Neural progenitor cell (in vitro differentiated cells): Measurements from ENCODE around the gene CYBA. TPM values are rescaled to one million over a fixed set of nuclear protein-coding genes. Genes with fewer than 3 reads are reported as not detected.

Experiments used
- DNase-seq: peaks from one replicate; pipeline ENCODE4 v3.0.0-alpha.2; 2016; ENCODE audit warnings: low spot score
- H2AFZ ChIP-seq: fragments of 200-600 bp; sonication (generic); replicated peaks from 2 replicates; pipeline ENCODE4 v1.6.1; 2016; ENCODE audit warnings: antibody characterized with exemption
- H3F3A ChIP-seq: fragments of 200-600 bp; sonication (generic); 2 replicates; pipeline ENCODE4 v1.6.1; 2016; ENCODE audit warnings: antibody characterized with exemption, low read depth
- H3K27ac ChIP-seq: fragments of 200-600 bp; sonication (generic); 2 replicates; pipeline ENCODE4 v1.5.1; 2016; ENCODE audit warnings: mild to moderate bottlenecking
- H3K27me3 ChIP-seq: fragments of 200-600 bp; sonication (generic); 2 replicates; pipeline ENCODE4 v1.6.1; 2016; ENCODE audit warnings: mild to moderate bottlenecking, moderate library complexity
- H3K36me3 ChIP-seq: fragments of 200-600 bp; sonication (generic); 2 replicates; pipeline ENCODE4 v1.5.1; 2016
- H3K4me1 ChIP-seq: fragments of 200-600 bp; sonication (generic); 2 replicates; pipeline ENCODE4 v1.6.1; 2016; ENCODE audit warnings: mixed run types
- H3K4me2 ChIP-seq: fragments of 200-600 bp; sonication (generic); 2 replicates; pipeline ENCODE4 v1.6.1; 2016
- H3K4me3 ChIP-seq: fragments of 200-600 bp; sonication (generic); 2 replicates; pipeline ENCODE4 v1.5.1; 2016
- H3K79me2 ChIP-seq: fragments of 200-600 bp; sonication (generic); 2 replicates; pipeline ENCODE4 v1.6.1; 2016; ENCODE audit warnings: low read depth
- H3K9ac ChIP-seq: fragments of 200-600 bp; sonication (generic); 2 replicates; pipeline ENCODE4 v1.6.1; 2016
- H3K9me3 ChIP-seq: fragments of 200-600 bp; sonication (generic); 2 replicates; pipeline ENCODE4 v1.5.1; 2016; ENCODE audit warnings: low read depth
- H4K20me1 ChIP-seq: fragments of 200-600 bp; sonication (generic); 2 replicates; pipeline ENCODE4 v1.6.1; 2016; ENCODE audit warnings: low read depth
- H3K27ac Mint-ChIP-seq: 3 replicates; pipeline ENCODE4 v1.8.0; 2021; ENCODE audit warnings: mixed read lengths
- H3K27me3 Mint-ChIP-seq: 2 replicates; pipeline ENCODE4 v1.8.0; 2022; ENCODE audit warnings: low read depth, mild to moderate bottlenecking, inconsistent platforms, moderate library complexity, mixed read lengths; ENCODE audit not compliant: insufficient read depth
- H3K36me3 Mint-ChIP-seq: 3 replicates; pipeline ENCODE4 v1.8.0; 2021; ENCODE audit warnings: mixed read lengths
- H3K4me1 Mint-ChIP-seq: 3 replicates; pipeline ENCODE4 v1.8.0; 2021; ENCODE audit warnings: mixed read lengths
- H3K4me3 Mint-ChIP-seq: 3 replicates; pipeline ENCODE4 v1.8.0; 2021; ENCODE audit warnings: mild to moderate bottlenecking, moderate library complexity, mixed read lengths
- H3K9me3 Mint-ChIP-seq: 3 replicates; pipeline ENCODE4 v1.8.0; 2020; ENCODE audit warnings: mixed read lengths
- EZH2 ChIP-seq: fragments of 200-600 bp; sonication (generic); IDR thresholded peaks from 2 replicates; pipeline ENCODE4 v1.6.1; 2017; ENCODE audit warnings: antibody characterized with exemption, mild to moderate bottlenecking, moderate library complexity
- EZH2phosphoT487 ChIP-seq: fragments of 200-600 bp; sonication (generic); IDR thresholded peaks from 2 replicates; pipeline ENCODE4 v1.6.1; 2017; ENCODE audit warnings: antibody characterized with exemption
- total RNA-seq: library from RNA; depleted of rRNA; stranded (reverse); fragments of >200 nt; gene quantifications from 2 replicates; pipeline ENCODE4 v1.2.3, GENCODE V29; 2015; ENCODE audit warnings: low replicate concordance
- TF ChIP-seq, protein P1 (sequence below): fragments of 200-600 bp; sonication (generic); IDR thresholded peaks from 2 replicates; pipeline ENCODE4 v1.5.1; 2017; ENCODE audit warnings: antibody characterized with exemption, mild to moderate bottlenecking

CYBA gene
- total RNA-seq, 1 donor from 2014 or later: 29.9 TPM

DNA sequence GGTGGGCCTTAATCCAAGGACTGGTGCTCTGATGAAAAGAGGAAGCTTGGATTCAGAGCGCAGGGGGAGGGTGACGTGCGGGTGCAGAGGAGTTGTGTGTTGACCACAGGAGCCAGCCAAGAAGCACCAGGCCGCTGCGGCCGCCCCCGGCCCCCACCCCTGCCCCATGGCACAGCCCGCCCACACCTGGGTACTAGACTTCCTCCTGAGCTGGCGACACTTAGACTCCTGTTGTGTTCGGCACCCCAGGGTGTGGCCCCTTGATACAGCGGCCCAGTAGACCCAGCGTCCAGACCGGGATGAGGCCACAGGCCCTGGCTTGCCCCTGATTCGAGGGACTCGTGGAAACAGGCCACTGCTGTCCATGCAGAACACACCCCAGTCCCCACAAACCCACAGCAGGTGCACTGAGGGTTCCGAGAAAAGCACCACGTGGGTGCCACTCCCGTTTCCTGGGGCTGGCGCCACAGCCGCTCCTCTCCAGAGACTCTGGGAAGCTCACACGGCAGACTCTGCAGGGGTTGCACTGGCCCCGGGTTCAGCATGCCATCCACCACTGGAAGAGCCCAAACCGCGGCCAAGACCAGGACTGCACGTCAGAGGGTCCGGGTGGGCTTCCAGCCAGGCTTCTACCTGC, 41.2 kb upstream of the CYBA start:
- Histone ChIP-seq H3K9ac (no peak overlapping the region), H2AFZ (no peak overlapping the region), H3K27ac (no peak overlapping the region), H3F3A (peaks cover 5% of the 10 kb centered on the region), H3K4me3 (no peak overlapping the region), H3K4me2 (no peak overlapping the region), H3K4me1 (peaks cover 3% of the 10 kb centered on the region), H3K79me2 (no peaks in the 10 kb centered on the region), H3K36me3 (no peaks in the 10 kb centered on the region), H4K20me1 (peaks cover 3% of the 10 kb centered on the region), H3K27me3 (peaks cover 24% of the 10 kb centered on the region), H3K9me3 (no peaks in the 10 kb centered on the region)
- H3K27me3 Mint-ChIP-seq: peaks cover 18% of the 10 kb centered on the region
- DNase-seq: no peak
- H3K27ac Mint-ChIP-seq: no peak overlapping the region
- H3K4me1 Mint-ChIP-seq: no peaks in the 10 kb centered on the region
- H3K4me3 Mint-ChIP-seq: no peak overlapping the region
- no peaks in the 10 kb centered on the region for H3K9me3 Mint-ChIP-seq
- TF ChIP-seq, protein P1, sequence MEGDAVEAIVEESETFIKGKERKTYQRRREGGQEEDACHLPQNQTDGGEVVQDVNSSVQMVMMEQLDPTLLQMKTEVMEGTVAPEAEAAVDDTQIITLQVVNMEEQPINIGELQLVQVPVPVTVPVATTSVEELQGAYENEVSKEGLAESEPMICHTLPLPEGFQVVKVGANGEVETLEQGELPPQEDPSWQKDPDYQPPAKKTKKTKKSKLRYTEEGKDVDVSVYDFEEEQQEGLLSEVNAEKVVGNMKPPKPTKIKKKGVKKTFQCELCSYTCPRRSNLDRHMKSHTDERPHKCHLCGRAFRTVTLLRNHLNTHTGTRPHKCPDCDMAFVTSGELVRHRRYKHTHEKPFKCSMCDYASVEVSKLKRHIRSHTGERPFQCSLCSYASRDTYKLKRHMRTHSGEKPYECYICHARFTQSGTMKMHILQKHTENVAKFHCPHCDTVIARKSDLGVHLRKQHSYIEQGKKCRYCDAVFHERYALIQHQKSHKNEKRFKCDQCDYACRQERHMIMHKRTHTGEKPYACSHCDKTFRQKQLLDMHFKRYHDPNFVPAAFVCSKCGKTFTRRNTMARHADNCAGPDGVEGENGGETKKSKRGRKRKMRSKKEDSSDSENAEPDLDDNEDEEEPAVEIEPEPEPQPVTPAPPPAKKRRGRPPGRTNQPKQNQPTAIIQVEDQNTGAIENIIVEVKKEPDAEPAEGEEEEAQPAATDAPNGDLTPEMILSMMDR: no peak
- TF ChIP-seq EZH2: no peak
- TF ChIP-seq EZH2phosphoT487: no peak
- H3K36me3 Mint-ChIP-seq: no peaks in the 10 kb centered on the region

DNA sequence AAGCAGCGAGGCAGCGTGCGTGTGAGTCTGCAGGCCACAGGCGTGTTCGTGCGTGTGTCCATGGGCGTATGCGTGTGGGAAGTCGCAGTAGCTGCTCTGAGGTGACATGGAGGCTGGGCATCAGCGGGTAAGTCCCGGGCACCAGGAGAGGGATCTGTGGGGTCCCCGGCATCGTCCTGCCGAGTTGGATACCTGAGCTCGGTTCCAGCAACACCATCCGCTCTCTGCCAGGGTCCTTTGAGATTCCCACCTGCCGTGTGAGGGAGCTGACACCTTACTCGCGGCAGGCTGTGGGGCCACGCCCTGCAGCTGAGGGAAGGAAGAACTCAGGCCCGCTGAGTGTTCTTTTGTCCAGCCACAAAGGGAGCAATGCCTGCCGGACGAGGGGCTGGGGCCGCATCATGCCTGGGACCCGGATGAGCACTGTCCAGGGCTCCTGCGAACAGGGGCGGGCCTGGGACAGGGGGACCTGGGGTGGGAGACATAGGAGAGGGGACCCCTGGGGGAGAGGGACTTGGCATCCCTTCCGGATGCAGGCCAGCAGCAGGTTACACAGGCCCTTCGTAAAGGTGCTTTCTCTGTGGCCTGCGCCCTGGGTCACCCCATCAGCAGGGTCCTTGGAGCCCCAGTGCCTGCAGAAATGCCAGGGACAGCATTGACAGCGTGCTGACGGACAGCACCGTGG, 40.4 kb upstream of the CYBA start:
- Mint-ChIP-seq H3K4me3 (no peak overlapping the region), H3K36me3 (no peaks in the 10 kb centered on the region), H3K4me1 (no peaks in the 10 kb centered on the region), H3K9me3 (no peaks in the 10 kb centered on the region), H3K27me3 (peaks cover 23% of the 10 kb centered on the region), H3K27ac (peak overlapping the region; percentile 65)
- TF ChIP-seq, protein P1: no peak
- TF ChIP-seq EZH2phosphoT487: no peak
- TF ChIP-seq EZH2: no peak
- Histone ChIP-seq H3K9ac (no peak overlapping the region), H3F3A (peaks cover 10% of the 10 kb centered on the region), H3K4me2 (no peak overlapping the region), H3K27ac (no peak overlapping the region), H3K36me3 (no peaks in the 10 kb centered on the region), H3K79me2 (no peaks in the 10 kb centered on the region), H3K4me3 (no peak overlapping the region), H3K27me3 (peaks cover 31% of the 10 kb centered on the region), H2AFZ (no peak overlapping the region), H3K9me3 (no peaks in the 10 kb centered on the region), H3K4me1 (peaks cover 8% of the 10 kb centered on the region), H4K20me1 (peaks cover 7% of the 10 kb centered on the region)
- DNase-seq: no peak

DNA sequence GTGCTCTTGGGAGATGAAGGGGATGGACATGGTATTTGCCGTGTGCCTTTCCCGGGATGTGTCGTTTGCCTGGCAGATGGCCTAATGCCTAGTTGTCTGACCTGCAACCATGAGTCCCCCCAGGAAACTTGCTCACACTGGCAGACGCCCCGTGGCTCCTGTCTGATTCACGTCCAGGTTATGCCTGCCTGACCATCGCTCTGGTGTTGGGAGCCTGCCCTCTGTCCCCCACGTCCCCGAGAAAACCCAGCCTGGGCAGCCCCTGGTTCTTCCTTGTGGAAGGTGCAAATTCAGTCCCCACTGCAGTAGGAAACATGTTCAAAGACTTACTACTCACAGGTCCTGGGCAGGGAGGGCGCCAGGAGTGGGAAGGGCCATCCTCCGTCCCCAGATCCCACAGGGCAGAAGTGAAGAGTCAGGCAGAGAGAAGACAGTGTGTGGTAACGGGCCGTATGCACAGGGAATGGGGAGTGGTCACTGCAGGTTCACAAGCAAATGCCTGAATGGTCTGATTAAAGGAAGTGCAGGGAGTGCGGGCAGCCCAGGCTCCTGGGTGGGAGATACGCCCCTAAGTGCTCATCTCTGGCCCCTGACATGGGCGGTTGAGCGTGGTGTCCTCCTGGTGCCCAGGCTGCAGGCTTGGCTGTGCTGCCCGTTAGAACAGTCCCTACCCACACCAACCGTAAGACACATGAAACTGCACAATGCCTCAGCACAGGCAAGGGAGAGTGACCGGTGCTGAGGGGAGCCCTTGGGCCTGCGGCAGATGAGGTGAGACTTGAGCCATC, 39.7 kb upstream of the CYBA start:
- Mint-ChIP-seq H3K36me3 (no peaks in the 10 kb centered on the region), H3K27ac (peak overlapping the region; percentile 65), H3K4me1 (no peaks in the 10 kb centered on the region), H3K9me3 (no peaks in the 10 kb centered on the region), H3K4me3 (no peak overlapping the region), H3K27me3 (peaks cover 23% of the 10 kb centered on the region)
- peaks cover 7% of the 10 kb centered on the region for H4K20me1 ChIP-seq
- H3K9me3 ChIP-seq: no peaks in the 10 kb centered on the region
- no peak for DNase-seq
- H3K27ac ChIP-seq: no peak overlapping the region
- peaks cover 38% of the 10 kb centered on the region for H3K27me3 ChIP-seq
- no peak overlapping the region for H3K4me2 ChIP-seq
- H3F3A ChIP-seq: peaks cover 10% of the 10 kb centered on the region
- H3K79me2 ChIP-seq: no peaks in the 10 kb centered on the region
- peaks cover 13% of the 10 kb centered on the region for H3K4me1 ChIP-seq
- H3K36me3 ChIP-seq: no peaks in the 10 kb centered on the region
- no peak overlapping the region for H3K9ac ChIP-seq
- TF ChIP-seq, protein P1: no peak
- TF ChIP-seq EZH2phosphoT487: no peak
- no peak for TF ChIP-seq EZH2
- no peak overlapping the region for H2AFZ ChIP-seq
- H3K4me3 ChIP-seq: no peak overlapping the region
